HTERT RPE-1 (cell line): ENCODE results near the gene CA6.
"Not testable (repeated sequence)": the region's sequence is repeated elsewhere in the genome, so short reads cannot be mapped to it uniquely, and the experiment has no call there.

Source experiments
- in situ Hi-C: fragments of 300-500 bp; cut with MboI; formaldehyde crosslinking; loops from 4 replicates; pipeline ENCODE4 v1.14.3; 2020; ENCODE audit warnings: low sequenced_read_pairs

The CA6 gene

GRCh38 chr1:9004031-9004699 lies 58.5 kb downstream of the CA6 start:
- in situ Hi-C loops = no loop called here

- in situ Hi-C loops = no loop called here
Observed at GRCh38 chr1:9004700-9005394, 59.2 kb downstream of the CA6 start.

GRCh38 chr1:9005395-9005708 lies 59.7 kb downstream of the CA6 start:
- in situ Hi-C loops = no loop called here

- in situ Hi-C loops = no loop called here
Observed at GRCh38 chr1:9006956-9007615, 61.4 kb downstream of the CA6 start.

GRCh38 chr1:9008236-9008635 lies 62.6 kb downstream of the CA6 start:
- in situ Hi-C loops = no loop called here

- in situ Hi-C loops = no loop called here
Observed at GRCh38 chr1:9009438-9010370, 64.0 kb downstream of the CA6 start.

GRCh38 chr1:9010781-9011323 lies 65.2 kb downstream of the CA6 start:
- in situ Hi-C loops = no loop called here

- in situ Hi-C loops = no loop called here
Observed at GRCh38 chr1:9013819-9014218, 68.2 kb downstream of the CA6 start.

GRCh38 chr1:9014475-9015375 lies 69.1 kb downstream of the CA6 start:
- in situ Hi-C loops = no loop called here

- in situ Hi-C loops = no loop called here
Observed at GRCh38 chr1:9016455-9016854, 70.8 kb downstream of the CA6 start.

GRCh38 chr1:9018333-9018732 lies 72.7 kb downstream of the CA6 start:
- in situ Hi-C loops = no loop called here

- in situ Hi-C loops = no loop called here
Observed at GRCh38 chr1:9019896-9020295, 74.2 kb downstream of the CA6 start.

GRCh38 chr1:9020305-9020704 lies 74.6 kb downstream of the CA6 start:
- in situ Hi-C loops = no loop called here

- in situ Hi-C loops = not testable (repeated sequence)
Observed at GRCh38 chr1:9022026-9022738, 76.5 kb downstream of the CA6 start.

- in situ Hi-C loops = no loop called here
Observed at GRCh38 chr1:9022773-9023172, 77.1 kb downstream of the CA6 start.
